Colonic mucosa (tissue), 4 donors: ENCODE results near the gene ACOT7. TPM values are rescaled to one million over a fixed set of nuclear protein-coding genes. Genes with fewer than 3 reads are reported as not detected.

ENCODE experiments used
- DNase-seq: peaks from one replicate; pipeline ENCODE4 v3.0.0-alpha.2; 2020
- H3K27ac ChIP-seq: fragments of 200-600 bp; one replicate; pipeline ENCODE4 v1.8.0; 2021
- H3K27me3 ChIP-seq: fragments of 200-600 bp; one replicate; pipeline ENCODE4 v1.8.0; 2021
- H3K36me3 ChIP-seq: fragments of 200-600 bp; one replicate; pipeline ENCODE4 v1.8.0; 2021
- H3K4me1 ChIP-seq: fragments of 200-600 bp; one replicate; pipeline ENCODE4 v1.8.0; 2021; ENCODE audit warnings: mild to moderate bottlenecking
- H3K4me3 ChIP-seq: fragments of 200-600 bp; one replicate; pipeline ENCODE4 v1.8.0; 2021
- H3K9ac ChIP-seq, 2 donors: one replicate each; pipeline ENCODE4 v1.7.0; 2013; ENCODE audit warnings: control low read depth in 2 of 2, low read depth in 2 of 2, low read length in 2 of 2
- H3K9me3 ChIP-seq: fragments of 200-600 bp; one replicate; pipeline ENCODE4 v1.8.0; 2021
- intact Hi-C: fragments of 100-400 bp; cut with DNase I; formaldehyde crosslinking; loops from one replicate; pipeline ENCODE4 v1.14.1; 2022
- total RNA-seq, 2 donors: library from RNA; stranded (reverse); fragmentation: NEBNext Ultra II Directional in 1 of 2; extraction: Animal tissue kit (Norgen Biotek cat#: 25700) in 1 of 2; gene quantifications; one replicate each; pipeline ENCODE4 v1.2.1, GENCODE V29; 2021
- TF ChIP-seq, protein P1 (sequence below): fragments of 200-600 bp; IDR thresholded peaks from one replicate; pipeline ENCODE4 v1.8.0; 2022; ENCODE audit warnings: antibody characterized with exemption, mild to moderate bottlenecking
- donor health status: healthy.
- donor health status: DM: no; HTN: no; CAD: no.
- donor health status: DM: no; HTN: no; CAD: no.

The ACOT7 gene
- total RNA-seq, 2 donors from 2014 or later = 48.7 to 125 TPM

GRCh38 chr1:6295910-6296309 is 97.7 kb downstream of the ACOT7 start:
- TF ChIP-seq, protein P1, sequence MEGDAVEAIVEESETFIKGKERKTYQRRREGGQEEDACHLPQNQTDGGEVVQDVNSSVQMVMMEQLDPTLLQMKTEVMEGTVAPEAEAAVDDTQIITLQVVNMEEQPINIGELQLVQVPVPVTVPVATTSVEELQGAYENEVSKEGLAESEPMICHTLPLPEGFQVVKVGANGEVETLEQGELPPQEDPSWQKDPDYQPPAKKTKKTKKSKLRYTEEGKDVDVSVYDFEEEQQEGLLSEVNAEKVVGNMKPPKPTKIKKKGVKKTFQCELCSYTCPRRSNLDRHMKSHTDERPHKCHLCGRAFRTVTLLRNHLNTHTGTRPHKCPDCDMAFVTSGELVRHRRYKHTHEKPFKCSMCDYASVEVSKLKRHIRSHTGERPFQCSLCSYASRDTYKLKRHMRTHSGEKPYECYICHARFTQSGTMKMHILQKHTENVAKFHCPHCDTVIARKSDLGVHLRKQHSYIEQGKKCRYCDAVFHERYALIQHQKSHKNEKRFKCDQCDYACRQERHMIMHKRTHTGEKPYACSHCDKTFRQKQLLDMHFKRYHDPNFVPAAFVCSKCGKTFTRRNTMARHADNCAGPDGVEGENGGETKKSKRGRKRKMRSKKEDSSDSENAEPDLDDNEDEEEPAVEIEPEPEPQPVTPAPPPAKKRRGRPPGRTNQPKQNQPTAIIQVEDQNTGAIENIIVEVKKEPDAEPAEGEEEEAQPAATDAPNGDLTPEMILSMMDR = no peak
- Histone ChIP-seq H3K9me3 (no peaks in the 10 kb centered on the region), H3K9ac (no peak overlapping the region), H3K4me1 (no peaks in the 10 kb centered on the region), H3K4me3 (no peak overlapping the region), H3K36me3 (no peaks in the 10 kb centered on the region), H3K27me3 (no peaks in the 10 kb centered on the region), H3K27ac (no peak overlapping the region)
- intact Hi-C loops = no loop called here
- DNase-seq = no peak

GRCh38 chr1:6294890-6295556 is 98.5 kb downstream of the ACOT7 start:
- no peak for DNase-seq

DNA sequence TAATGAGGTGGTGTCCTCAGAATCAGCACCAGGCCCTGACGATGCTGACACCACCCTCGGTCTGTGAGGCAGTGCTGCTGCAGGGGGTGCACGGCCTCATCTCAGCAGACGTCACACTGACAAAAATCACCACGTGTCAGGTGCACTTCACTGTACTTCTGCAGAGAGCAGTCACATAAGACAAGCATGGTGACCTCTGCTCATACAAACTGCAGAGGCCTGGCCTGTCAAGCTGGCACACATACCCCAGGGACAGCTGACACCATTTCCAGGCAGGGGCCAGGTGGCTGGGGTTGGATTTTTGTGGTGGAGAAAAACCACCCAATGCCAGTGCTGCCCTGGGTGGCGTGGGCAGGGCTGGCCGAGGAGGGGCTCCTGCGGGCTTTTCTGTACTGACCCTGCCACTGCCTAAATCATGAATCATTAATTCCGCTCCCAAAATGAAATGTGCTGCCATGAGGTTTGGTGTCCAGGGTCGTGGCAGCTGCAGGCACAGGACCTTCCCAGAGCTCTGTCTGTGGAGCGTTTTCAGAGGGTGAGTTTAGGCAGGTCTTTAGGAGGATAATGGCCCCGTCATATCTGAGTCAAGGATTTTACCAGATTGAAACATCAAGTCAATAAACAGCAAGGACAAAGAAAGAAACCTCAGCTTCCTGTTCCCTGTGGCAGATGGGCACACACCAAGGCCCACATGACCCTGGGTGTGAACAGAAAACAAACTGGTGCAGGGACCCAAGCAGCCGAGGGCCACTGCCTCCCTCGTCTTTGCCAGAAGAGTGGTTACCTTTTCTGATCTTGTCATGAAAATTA is 99.3 kb downstream of the ACOT7 start:
- no peaks in the 10 kb centered on the region for H3K9me3 ChIP-seq
- intact Hi-C loops = no loop called here
- H3K9ac ChIP-seq = no peak overlapping the region
- TF ChIP-seq, protein P1 = no peak
- H3K4me1 ChIP-seq = no peaks in the 10 kb centered on the region
- no peak overlapping the region for H3K27ac ChIP-seq
- H3K27me3 ChIP-seq = no peaks in the 10 kb centered on the region
- H3K36me3 ChIP-seq = no peaks in the 10 kb centered on the region
- DNase-seq = no peak
- no peak overlapping the region for H3K4me3 ChIP-seq

More at GRCh38 chr1:6294890-6295556, 98.5 kb downstream of the ACOT7 start:
- Histone ChIP-seq H3K27ac (no peak overlapping the region), H3K4me1 (no peaks in the 10 kb centered on the region), H3K36me3 (no peaks in the 10 kb centered on the region), H3K27me3 (no peaks in the 10 kb centered on the region), H3K4me3 (no peak overlapping the region), H3K9me3 (no peaks in the 10 kb centered on the region), H3K9ac (no peak overlapping the region)
- intact Hi-C loops = no loop called here
- TF ChIP-seq, protein P1 = no peak

GRCh38 chr1:6292102-6292501 is 101.5 kb downstream of the ACOT7 start:
- Histone ChIP-seq H3K9ac (no peak overlapping the region), H3K27me3 (no peaks in the 10 kb centered on the region), H3K4me3 (no peak overlapping the region), H3K9me3 (no peaks in the 10 kb centered on the region), H3K27ac (no peak overlapping the region), H3K4me1 (no peaks in the 10 kb centered on the region), H3K36me3 (no peaks in the 10 kb centered on the region)
- TF ChIP-seq, protein P1 = no peak
- intact Hi-C loops = no loop called here
- no peak for DNase-seq

DNA sequence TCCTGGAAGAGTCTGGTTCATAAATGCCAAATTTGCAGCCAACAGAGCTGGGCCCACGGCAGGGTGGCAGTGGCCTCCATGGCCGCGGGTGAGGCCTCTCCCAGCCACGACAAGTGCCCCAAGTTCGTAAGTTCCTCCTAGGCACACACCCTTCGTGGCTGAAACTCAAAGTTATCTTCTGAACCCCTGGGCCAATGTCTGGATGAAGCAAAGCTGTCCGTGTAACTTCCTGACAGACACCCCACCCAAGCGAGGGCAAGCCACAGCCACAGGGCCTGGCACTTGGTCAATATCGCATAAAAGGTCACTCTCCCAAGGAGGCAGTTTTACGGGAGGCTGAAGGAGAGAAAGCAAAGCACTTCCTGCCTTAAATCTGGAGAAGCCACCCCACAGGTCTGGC is 104.9 kb downstream of the ACOT7 start:
- Histone ChIP-seq H3K4me1 (no peaks in the 10 kb centered on the region), H3K27me3 (no peaks in the 10 kb centered on the region), H3K9ac (no peak overlapping the region), H3K9me3 (no peaks in the 10 kb centered on the region), H3K36me3 (no peaks in the 10 kb centered on the region), H3K27ac (no peak overlapping the region), H3K4me3 (no peak overlapping the region)
- no peak for DNase-seq
- TF ChIP-seq, protein P1 = no peak
- intact Hi-C loops = no loop called here
